GM18873 (cell line): Measurements from ENCODE around the gene NDUFA11.
"Not testable (repeated sequence)": the region's sequence is repeated elsewhere in the genome, so short reads cannot be mapped to it uniquely, and the experiment has no call there.

Experiments used
- ATAC-seq: cut with Tn5 transposase; IDR thresholded peaks from one replicate; pipeline ENCODE4 v1.9.1; 2021; ENCODE audit warnings: mild to moderate bottlenecking, moderate library complexity, moderate number of reproducible peaks; ENCODE audit not compliant: unreplicated experiment, low FRiP score

NDUFA11 gene

GRCh38 chr19:5892772-5893275 is 10.8 kb downstream of the NDUFA11 start:
- ATAC-seq = no peak

GRCh38 chr19:5891938-5892771 is 11.4 kb downstream of the NDUFA11 start:
- ATAC-seq = no peak

GRCh38 chr19:5891572-5891937 is 12.0 kb downstream of the NDUFA11 start:
- ATAC-seq = no peak

GRCh38 chr19:5890099-5890498 is 13.5 kb downstream of the NDUFA11 start:
- no peak for ATAC-seq

- no peak for ATAC-seq
Observed at GRCh38 chr19:5889288-5889971, 14.2 kb downstream of the NDUFA11 start.

GRCh38 chr19:5884065-5884811 is 19.4 kb downstream of the NDUFA11 start:
- ATAC-seq = not testable (repeated sequence)

GRCh38 chr19:5883157-5883873 is 20.3 kb downstream of the NDUFA11 start:
- not testable (repeated sequence) for ATAC-seq

DNA sequence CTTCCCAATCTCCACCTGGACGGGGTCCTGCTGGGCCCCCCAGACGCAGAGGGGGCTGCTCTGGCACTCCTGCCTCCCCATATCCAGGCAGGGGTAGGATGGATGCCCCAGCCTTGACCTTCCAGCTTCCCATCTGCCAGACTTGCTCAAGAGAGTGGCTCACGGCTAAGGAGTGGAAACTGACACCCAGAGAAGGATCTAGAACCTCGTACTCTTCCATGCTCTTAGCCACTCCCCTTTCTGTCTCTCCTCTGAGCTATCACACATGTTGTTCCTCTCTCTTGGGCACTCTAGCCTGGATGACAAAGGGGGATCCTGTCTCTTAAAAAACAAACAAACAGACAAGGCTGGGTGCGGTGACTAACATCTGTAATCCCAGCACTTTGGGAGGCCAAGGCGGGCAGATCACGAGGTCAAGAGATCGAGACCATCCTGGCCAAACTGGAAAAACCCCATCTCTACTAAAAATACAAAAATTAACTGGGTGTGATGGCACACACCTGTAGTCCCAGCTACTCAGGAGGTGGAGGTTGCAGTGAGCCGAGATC is 21.1 kb downstream of the NDUFA11 start:
- no peak for ATAC-seq

DNA sequence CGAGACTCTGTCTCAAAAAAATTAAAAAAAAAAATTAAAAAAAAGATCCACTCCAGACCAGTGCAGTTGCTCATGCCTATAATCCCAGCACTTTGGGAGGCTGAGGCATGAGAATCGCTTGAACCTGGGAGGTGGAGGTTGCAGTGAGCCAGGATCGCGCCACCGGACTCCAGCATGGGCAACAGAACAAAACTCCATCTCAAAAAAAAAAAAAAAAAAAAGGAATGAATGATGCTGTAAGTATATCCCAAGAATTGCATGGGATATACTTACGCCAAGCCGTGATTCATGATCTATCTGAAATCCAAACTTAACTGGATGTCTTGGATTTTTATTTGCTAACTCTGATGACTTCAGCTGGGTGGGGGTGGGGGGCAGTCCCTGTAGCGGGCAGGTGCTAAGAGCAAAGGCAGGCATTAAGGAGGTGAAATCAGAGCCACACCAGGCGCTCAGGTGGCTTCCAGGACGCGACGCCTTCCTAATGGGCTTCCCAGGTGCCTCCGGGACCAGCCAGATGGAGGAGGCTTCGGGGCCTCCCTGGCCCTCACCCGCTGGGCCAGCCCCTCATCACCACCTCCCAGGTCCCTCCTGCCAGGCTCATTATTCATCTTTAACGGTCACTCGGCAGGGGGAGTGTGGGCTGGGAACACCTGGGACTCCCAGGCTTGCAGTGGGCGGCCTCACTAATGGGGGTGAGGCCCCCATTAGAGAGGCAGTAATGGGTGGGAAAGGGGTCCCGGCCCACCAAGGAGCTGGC is 21.9 kb downstream of the NDUFA11 start:
- no peak for ATAC-seq

DNA sequence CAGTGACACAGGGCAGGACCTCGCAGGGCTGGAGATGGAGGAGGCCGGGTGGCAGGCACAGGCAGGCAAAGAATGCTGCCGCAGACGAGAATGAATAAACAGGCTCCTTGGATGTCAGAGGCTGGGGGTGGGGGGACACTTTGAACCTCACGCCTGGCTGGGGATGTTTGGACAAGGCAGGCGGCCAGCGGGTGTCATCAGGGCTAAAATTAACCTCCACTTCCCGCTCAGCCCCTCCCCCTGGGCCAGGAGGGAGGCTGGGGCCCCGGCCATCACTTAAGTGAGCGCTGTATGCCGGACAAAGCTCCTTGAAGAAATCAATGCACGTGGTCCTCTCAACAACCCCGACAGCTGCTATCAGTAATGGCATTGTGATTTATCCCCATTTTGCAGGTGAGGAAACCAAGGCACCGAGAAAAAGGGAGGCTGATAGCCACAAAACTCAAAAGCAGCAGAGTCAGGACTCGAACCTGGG is 22.9 kb downstream of the NDUFA11 start:
- ATAC-seq = no peak

- ATAC-seq = no peak
Observed at GRCh38 chr19:5880196-5880595, 23.4 kb downstream of the NDUFA11 start.

GRCh38 chr19:5877882-5878281 is 25.7 kb downstream of the NDUFA11 start:
- no peak for ATAC-seq

- ATAC-seq = no peak
Observed at GRCh38 chr19:5877427-5877826, 26.2 kb downstream of the NDUFA11 start.

DNA sequence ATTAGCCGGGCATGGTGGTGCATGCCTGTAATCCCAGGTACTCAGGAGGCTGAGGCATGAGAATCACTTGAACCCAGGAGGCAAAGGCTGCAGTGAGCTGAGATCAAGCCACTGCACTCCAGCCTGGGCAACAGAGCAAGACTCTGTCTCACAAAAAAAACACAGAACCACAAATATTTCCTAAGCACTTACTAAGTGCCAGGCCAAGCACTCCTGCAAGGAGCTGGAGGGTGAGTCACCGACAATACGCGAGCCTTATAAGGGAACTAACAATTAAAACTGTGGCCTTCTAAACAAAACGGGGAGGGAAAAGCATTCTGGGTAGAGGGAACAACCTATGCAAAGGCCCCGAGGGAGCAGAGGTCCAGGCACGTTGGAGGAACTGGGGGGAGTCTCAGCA is 29.1 kb downstream of the NDUFA11 start:
- not testable (repeated sequence) for ATAC-seq

GRCh38 chr19:5873617-5874199 is 29.9 kb downstream of the NDUFA11 start:
- ATAC-seq = no peak

- no peak for ATAC-seq
Observed at GRCh38 chr19:5870986-5871394, 32.6 kb downstream of the NDUFA11 start.

DNA sequence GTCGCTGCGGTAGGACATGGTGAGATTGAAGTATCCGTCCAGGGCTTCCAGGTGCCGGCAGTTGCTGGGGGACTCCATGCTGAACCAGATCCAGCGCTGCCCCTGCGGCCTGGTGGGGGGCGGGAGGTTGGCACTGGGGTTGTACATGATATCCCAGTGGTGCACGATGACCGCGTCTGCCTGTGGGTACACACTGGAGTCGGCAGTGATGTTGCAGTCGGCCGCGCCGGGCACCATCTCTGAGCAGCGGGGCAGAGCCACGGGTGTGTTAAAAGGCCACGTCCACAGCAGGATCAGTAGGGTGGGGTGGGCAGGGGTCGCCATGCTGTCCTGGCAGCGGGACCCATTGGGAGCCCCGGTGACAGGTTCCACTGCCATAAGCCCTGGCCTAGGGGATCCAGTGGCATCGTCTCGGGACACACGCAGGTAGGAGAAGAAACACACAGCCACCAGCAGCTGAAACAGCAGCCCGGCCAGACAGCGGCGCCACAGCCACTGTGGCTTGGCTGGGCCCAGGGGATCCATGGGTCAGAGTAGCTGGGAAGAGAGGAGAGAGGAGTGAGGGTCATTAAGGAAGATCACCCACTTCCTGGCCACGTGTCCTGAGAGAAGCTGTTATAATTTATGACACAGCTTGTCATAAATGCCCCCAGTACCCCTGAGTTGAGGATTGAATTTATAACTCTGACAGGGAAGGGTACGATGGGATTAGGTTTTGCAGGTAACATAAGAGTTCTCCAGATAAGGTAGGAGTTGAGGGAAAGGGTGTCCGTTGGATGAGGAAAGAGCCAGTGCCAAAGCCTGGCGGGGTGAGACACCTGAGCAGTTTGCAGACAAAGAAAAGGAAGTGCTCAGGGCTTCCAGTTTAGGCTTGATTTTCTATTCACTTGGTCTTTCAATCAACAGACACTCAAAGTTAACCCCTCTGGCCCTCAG is 36.1 kb downstream of the NDUFA11 start:
- no peak for ATAC-seq

DNA sequence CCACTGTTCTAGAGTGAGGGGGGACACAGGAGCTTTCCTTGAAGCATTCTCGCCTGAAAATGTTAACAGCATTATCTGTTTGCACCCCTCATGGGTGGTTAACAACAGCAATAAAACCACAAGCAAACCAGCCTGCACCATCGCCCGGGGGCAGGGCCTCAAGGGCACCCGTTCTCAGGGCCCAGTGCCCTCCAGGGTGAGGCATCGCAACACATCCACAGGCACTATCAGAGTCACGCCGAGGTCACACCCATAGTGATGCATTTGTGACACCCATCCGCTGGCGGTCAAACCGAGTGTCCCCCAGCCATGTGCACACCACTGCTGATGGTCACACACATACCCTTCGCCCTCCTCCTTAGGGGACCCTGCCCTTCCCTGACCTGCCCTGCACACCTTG is 37.8 kb downstream of the NDUFA11 start:
- no peak for ATAC-seq
